ENCODE results near the gene B9D1.

- TF ChIP-seq CTCF (IDR thresholded peaks at IDR 0.05): no peak
- no peak for TF ChIP-seq POLR2A (IDR thresholded peaks at IDR 0.05)
These were observed 22.3 kb upstream of the B9D1 start for GRCh38 chr17:19384723-19385391.
